ENCODE data around the gene AFAP1L1. TPM values are rescaled to one million over a fixed set of nuclear protein-coding genes. Genes with fewer than 3 reads are reported as not detected.
A peak's percentile ranks its signal among the peaks of the same experiment; 100 is the strongest.

AFAP1L1 gene
- total and polyA plus RNA-seq, 7 experiments from 2014 or later, result 0.08 to 1.1 (median 0.49) TPM; not detected in 2

DNA sequence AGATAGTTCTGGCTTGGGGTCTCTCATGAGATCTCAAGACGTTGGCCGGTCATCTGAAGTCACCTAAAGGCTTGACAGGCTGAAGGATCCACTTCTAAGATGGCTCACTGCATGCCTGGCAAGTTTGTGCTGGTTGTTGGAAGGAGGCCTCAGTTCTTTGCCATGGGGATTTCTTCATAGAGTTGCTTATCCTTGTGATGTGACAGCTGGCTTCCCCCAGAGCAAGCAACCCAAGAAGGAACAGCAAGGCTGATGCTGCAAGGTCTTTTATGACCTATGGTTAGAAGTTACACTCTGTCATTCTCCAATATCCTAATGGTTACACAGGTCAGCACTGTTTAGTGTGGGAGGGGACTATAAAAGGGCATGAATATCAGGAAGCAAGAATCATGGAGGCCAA, 53.0 kb downstream of the AFAP1L1 start:
- no peak overlapping the region for H3K4me3 ChIP-seq (ENCODE audit: low read length)
- no peaks in the 10 kb centered on the region for H3K9me3 ChIP-seq (ENCODE audit: control insufficient read depth in 2 of 3, low read length in 3 of 3)
- no peak overlapping the region for H3K27ac Mint-ChIP-seq
- no peaks in the 10 kb centered on the region for H3K27me3 ChIP-seq (ENCODE audit: control insufficient read depth in 2 of 2, insufficient read depth in 2 of 2, low read length in 2 of 2)
- no peaks in the 10 kb centered on the region for H3K27me3 Mint-ChIP-seq
- DNase-seq, result no peak
- H3K4me3 Mint-ChIP-seq, result no peak overlapping the region
- ChIA-PET POLR2A (interaction anchor here (0.6 to 2.0 kb wide), 3 partner anchors 18 to 227 kb away, joined by 3 to 6 read pairs (median 4); partner anchors contain the start of gene CSNK1A1), CTCF (interaction anchor here (2.7 to 3.5 kb wide), 2 partner anchors 10 to 44 kb away, joined by 13 to 18 read pairs; no protein-coding TSS in a partner anchor)
- H3K9me3 Mint-ChIP-seq, result peaks cover 0 to 7% (median 0%) of the 10 kb centered on the region in 11 donors
- peaks cover 0 to 23% (median 7%) of the 10 kb centered on the region in 5 donors for H3K36me3 Mint-ChIP-seq
- no peak overlapping the region for H3K27ac ChIP-seq (ENCODE audit: low read depth, low read length)
- no peak for ATAC-seq
- no peaks in the 10 kb centered on the region for H3K4me1 ChIP-seq (ENCODE audit: control insufficient read depth in 2 of 2, insufficient read depth in 2 of 2, low read length in 2 of 2)
- H3K36me3 ChIP-seq (ENCODE audit: control insufficient read depth in 2 of 3, insufficient read depth in 3 of 3, low read length in 3 of 3), result no peaks in the 10 kb centered on the region
- intact Hi-C loops (cut with micrococcal nuclease), result no loop called here
- H3K4me1 Mint-ChIP-seq, result peaks cover 0 to 4% (median 0%) of the 10 kb centered on the region in 7 donors

DNA sequence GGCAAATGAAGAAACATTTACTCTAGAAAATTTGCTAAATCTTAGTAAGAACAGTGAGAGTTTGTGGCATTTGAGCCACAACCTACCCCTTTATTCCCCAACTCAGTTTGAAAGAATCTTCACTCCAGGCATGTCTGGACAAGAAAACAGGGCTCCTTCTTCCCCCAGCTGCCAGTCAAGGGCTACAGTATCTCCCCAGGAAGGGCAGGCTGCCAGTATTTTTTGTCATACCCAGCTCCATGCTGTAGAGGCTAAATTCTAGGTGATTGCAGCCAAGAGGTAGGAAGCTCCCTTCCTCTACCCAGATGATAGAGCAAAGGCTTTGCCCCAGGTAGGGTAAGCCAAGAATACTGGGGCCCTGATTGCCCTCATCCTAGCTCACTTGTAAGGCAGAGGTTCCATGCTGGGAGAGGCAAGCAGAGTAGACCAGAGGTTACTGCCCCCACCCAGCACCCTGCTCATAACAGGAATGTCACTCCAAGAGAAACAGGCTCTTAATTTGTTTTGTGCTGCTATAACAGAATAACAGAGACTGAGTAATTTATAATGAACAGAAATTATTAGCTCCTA, 53.6 kb downstream of the AFAP1L1 start:
- Mint-ChIP-seq H3K27me3 (no peaks in the 10 kb centered on the region), H3K9me3 (peaks cover 0 to 7% (median 0%) of the 10 kb centered on the region in 11 donors), H3K4me1 (peaks cover 0 to 4% (median 0%) of the 10 kb centered on the region in 7 donors), H3K36me3 (peaks cover 0 to 20% (median 7%) of the 10 kb centered on the region in 5 donors), H3K27ac (no peak overlapping the region), H3K4me3 (no peak overlapping the region)
- no peak for ATAC-seq
- ChIA-PET POLR2A (interaction anchor here (0.6 to 1.1 kb wide), 2 partner anchors 18 to 43 kb away, joined by 3 read pairs; no protein-coding TSS in a partner anchor), CTCF (interaction anchor here (1.5 to 3.5 kb wide), 3 partner anchors 10 to 47 kb away, joined by 6 to 18 read pairs (median 13); no protein-coding TSS in a partner anchor)
- DNase-seq, result no peak
- Histone ChIP-seq H3K27me3 (ENCODE audit: control insufficient read depth in 2 of 2, insufficient read depth in 2 of 2, low read length in 2 of 2) (no peaks in the 10 kb centered on the region), H3K4me3 (ENCODE audit: low read length) (no peak overlapping the region), H3K36me3 (ENCODE audit: control insufficient read depth in 2 of 3, insufficient read depth in 3 of 3, low read length in 3 of 3) (no peaks in the 10 kb centered on the region), H3K9me3 (ENCODE audit: control insufficient read depth in 2 of 3, low read length in 3 of 3) (no peaks in the 10 kb centered on the region), H3K27ac (ENCODE audit: low read depth, low read length) (no peak overlapping the region), H3K4me1 (ENCODE audit: control insufficient read depth in 2 of 2, insufficient read depth in 2 of 2, low read length in 2 of 2) (no peaks in the 10 kb centered on the region)
- intact Hi-C loops (cut with micrococcal nuclease), result no loop called here

DNA sequence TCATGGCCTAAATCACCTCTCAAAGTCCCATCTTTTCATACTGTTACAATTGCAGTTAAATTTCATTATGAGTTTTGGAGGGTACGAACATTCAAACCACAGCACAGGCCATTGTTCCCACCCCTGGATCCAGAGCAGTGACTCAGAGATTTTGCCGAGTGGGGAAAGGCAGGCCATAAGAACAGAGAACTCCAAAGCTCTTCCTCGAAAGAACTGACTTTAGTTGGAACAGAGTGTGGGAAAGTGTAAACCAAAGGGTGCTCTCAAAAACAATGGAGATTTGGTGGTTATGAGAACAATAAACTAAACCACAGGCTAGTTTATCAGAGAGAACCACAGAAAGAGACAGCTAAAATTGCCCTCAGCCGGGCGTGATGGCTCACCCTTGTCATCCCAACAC, 54.2 kb downstream of the AFAP1L1 start:
- ChIA-PET POLR2A (interaction anchor here (1.1 to 2.0 kb wide), 2 partner anchors 20 to 42 kb away, joined by 3 to 6 read pairs; no protein-coding TSS in a partner anchor), CTCF (interaction anchor here (1.5 to 3.5 kb wide), 3 partner anchors 11 to 46 kb away, joined by 6 to 18 read pairs (median 13); no protein-coding TSS in a partner anchor)
- Histone ChIP-seq H3K4me3 (ENCODE audit: low read length) (no peak overlapping the region), H3K4me1 (ENCODE audit: control insufficient read depth in 2 of 2, insufficient read depth in 2 of 2, low read length in 2 of 2) (no peaks in the 10 kb centered on the region), H3K36me3 (ENCODE audit: control insufficient read depth in 2 of 3, insufficient read depth in 3 of 3, low read length in 3 of 3) (no peaks in the 10 kb centered on the region), H3K9me3 (ENCODE audit: control insufficient read depth in 2 of 3, low read length in 3 of 3) (no peaks in the 10 kb centered on the region), H3K27me3 (ENCODE audit: control insufficient read depth in 2 of 2, insufficient read depth in 2 of 2, low read length in 2 of 2) (no peaks in the 10 kb centered on the region), H3K27ac (ENCODE audit: low read depth, low read length) (no peak overlapping the region)
- Mint-ChIP-seq H3K9me3 (peaks cover 0 to 7% (median 0%) of the 10 kb centered on the region in 11 donors), H3K27ac (no peak overlapping the region), H3K27me3 (no peaks in the 10 kb centered on the region), H3K36me3 (peaks cover 0 to 20% (median 7%) of the 10 kb centered on the region in 5 donors), H3K4me1 (peaks cover 0 to 4% (median 0%) of the 10 kb centered on the region in 7 donors), H3K4me3 (no peak overlapping the region)
- DNase-seq (no peak), ATAC-seq (no peak)
- intact Hi-C loops (cut with micrococcal nuclease), result no loop called here

DNA sequence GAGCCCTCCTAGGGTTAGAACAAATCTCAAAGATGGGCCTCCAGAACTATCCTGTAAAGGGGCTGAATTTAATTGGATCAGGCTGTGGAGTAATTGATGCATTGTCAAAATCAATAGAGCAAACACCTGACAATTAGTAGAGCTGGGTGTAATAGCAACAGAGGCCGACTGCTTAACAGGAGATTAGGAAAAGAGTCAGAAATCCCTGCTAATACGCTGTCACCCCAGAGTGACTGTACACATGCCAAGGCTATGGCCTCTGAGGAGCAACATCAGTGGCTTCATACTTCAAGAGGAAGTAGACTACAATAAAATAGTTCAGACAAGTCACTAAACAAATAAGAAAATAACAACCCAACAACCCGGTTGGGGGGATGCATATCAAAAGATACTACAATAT, 55.0 kb downstream of the AFAP1L1 start:
- ChIA-PET POLR2A (interaction anchor here (0.5 to 2.0 kb wide), 2 partner anchors 20 to 1307 kb away, joined by 4 to 6 read pairs; no protein-coding TSS in a partner anchor), CTCF (interaction anchor here (1.8 kb wide), 1 partner anchor 46 kb away, joined by 5 read pairs; no protein-coding TSS in a partner anchor)
- H3K4me3 ChIP-seq (ENCODE audit: low read length), result no peak overlapping the region

DNA sequence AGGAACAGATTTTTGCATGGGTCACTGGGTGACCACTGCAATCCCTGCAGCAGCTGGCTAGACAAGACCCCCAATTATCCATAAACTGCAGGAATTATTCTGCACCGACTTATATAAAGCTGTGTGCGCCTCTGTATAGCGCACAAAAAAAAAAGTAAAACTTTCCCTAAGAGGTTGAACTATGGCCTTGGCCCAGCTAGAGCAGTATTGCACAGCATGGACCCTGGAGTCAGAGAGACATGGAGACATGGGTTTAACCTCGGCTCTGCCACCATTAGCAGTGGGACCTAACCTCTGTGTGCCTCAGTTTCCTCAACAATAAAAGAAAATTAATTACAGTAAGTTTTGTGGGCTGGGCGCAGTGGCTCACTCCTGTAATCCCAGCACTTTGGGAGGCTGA, 56.5 kb downstream of the AFAP1L1 start:
- Mint-ChIP-seq H3K27ac (no peak overlapping the region), H3K4me3 (no peak overlapping the region), H3K27me3 (no peaks in the 10 kb centered on the region), H3K4me1 (peaks cover 0 to 2% (median 0%) of the 10 kb centered on the region in 7 donors), H3K9me3 (peaks cover 0 to 7% (median 0%) of the 10 kb centered on the region in 11 donors), H3K36me3 (peaks cover 0 to 23% (median 7%) of the 10 kb centered on the region in 5 donors)
- no peak for ATAC-seq
- intact Hi-C loops (cut with micrococcal nuclease), result no loop called here
- H3K4me1 ChIP-seq (ENCODE audit: control insufficient read depth in 2 of 2, insufficient read depth in 2 of 2, low read length in 2 of 2), result no peaks in the 10 kb centered on the region
- no peak for DNase-seq
- no peaks in the 10 kb centered on the region for H3K27me3 ChIP-seq (ENCODE audit: control insufficient read depth in 2 of 2, insufficient read depth in 2 of 2, low read length in 2 of 2)
- CTCF ChIA-PET, result interaction anchor here (0.7 to 1.8 kb wide), 4 partner anchors 17 to 107 kb away, joined by 3 to 5 read pairs (median 4); partner anchors contain the start of gene GRPEL2
- no peaks in the 10 kb centered on the region for H3K36me3 ChIP-seq (ENCODE audit: control insufficient read depth in 2 of 3, insufficient read depth in 3 of 3, low read length in 3 of 3)
- no peak overlapping the region for H3K4me3 ChIP-seq (ENCODE audit: low read length)
- H3K27ac ChIP-seq (ENCODE audit: low read depth, low read length), result no peak overlapping the region
- no peaks in the 10 kb centered on the region for H3K9me3 ChIP-seq (ENCODE audit: control insufficient read depth in 2 of 3, low read length in 3 of 3)
- POLR2A ChIA-PET, result interaction anchor here (0.7 to 2.0 kb wide), 3 partner anchors 9 to 25 kb away, joined by 3 to 6 read pairs (median 4); no protein-coding TSS in a partner anchor

More for the DNA sequence above, 55.0 kb downstream of the AFAP1L1 start:
- Histone ChIP-seq H3K9me3 (ENCODE audit: control insufficient read depth in 2 of 3, low read length in 3 of 3) (no peaks in the 10 kb centered on the region), H3K27ac (ENCODE audit: low read depth, low read length) (no peak overlapping the region), H3K36me3 (ENCODE audit: control insufficient read depth in 2 of 3, insufficient read depth in 3 of 3, low read length in 3 of 3) (no peaks in the 10 kb centered on the region), H3K4me1 (ENCODE audit: control insufficient read depth in 2 of 2, insufficient read depth in 2 of 2, low read length in 2 of 2) (no peaks in the 10 kb centered on the region), H3K27me3 (ENCODE audit: control insufficient read depth in 2 of 2, insufficient read depth in 2 of 2, low read length in 2 of 2) (no peaks in the 10 kb centered on the region)
- DNase-seq, result no peak
- intact Hi-C loops (cut with micrococcal nuclease), result no loop called here
- H3K4me1 Mint-ChIP-seq, result peaks cover 0 to 2% (median 0%) of the 10 kb centered on the region in 7 donors
- ATAC-seq, result no peak
- H3K36me3 Mint-ChIP-seq, result peaks cover 0 to 20% (median 7%) of the 10 kb centered on the region in 5 donors
- peaks cover 0 to 7% (median 0%) of the 10 kb centered on the region in 11 donors for H3K9me3 Mint-ChIP-seq
- no peak overlapping the region for H3K4me3 Mint-ChIP-seq
- H3K27ac Mint-ChIP-seq, result peak overlapping the region in 2 of 9 donors; percentile 34 to 57
- no peaks in the 10 kb centered on the region for H3K27me3 Mint-ChIP-seq

DNA sequence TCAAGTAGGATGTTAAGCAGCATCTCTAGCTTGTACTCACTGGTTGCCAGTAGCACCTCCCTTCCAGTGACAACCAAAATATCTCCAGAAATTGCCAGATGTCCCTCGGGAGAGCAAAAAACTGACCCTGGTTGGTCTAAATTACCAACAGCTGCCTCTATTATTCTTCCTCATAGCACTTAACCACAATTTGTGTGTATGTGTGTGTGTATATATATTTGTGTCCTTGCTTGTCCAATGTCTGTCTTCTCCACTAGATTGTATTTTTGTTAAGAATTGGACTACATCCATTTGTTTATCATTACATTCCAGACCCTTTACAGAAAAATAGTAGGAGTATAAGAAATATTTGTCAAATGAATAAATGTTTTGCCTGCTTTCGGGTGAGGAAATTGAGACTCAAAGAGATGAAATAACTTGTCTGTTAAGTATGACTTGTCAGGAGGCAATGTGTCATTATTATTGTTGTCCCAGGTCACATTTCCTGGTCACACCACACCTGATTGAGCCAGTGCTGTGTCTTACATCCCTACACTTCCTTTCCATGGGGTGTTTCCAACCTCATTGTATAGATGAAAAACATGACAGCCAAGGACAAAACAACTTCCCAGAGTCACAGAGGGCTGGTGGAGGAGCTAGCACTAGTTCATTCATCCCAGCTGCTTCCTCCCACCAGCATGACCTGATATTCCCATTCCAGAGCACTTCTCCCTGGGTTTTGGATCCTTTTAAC, 62.2 kb downstream of the AFAP1L1 start:
- POLR2A ChIA-PET, result interaction anchor here (1.2 kb wide), 1 partner anchor 11 kb away, joined by 4 read pairs; the partner anchor contains the start of gene GRPEL2

More for the DNA sequence above, 62.2 kb downstream of the AFAP1L1 start:
- Mint-ChIP-seq H3K4me3 (no peak overlapping the region), H3K27me3 (peaks cover 0 to 24% (median 4%) of the 10 kb centered on the region in 5 donors), H3K4me1 (peaks cover 0 to 5% (median 0%) of the 10 kb centered on the region in 7 donors), H3K9me3 (no peaks in the 10 kb centered on the region), H3K36me3 (peaks cover 0 to 20% (median 9%) of the 10 kb centered on the region in 5 donors), H3K27ac (no peak overlapping the region)
- H3K4me1 ChIP-seq (ENCODE audit: control insufficient read depth in 2 of 2, insufficient read depth in 2 of 2, low read length in 2 of 2), result no peaks in the 10 kb centered on the region
- CTCF ChIA-PET, result interaction anchor here (1.1 to 1.5 kb wide), 2 partner anchors 11 to 34 kb away, joined by 4 to 5 read pairs; no protein-coding TSS in a partner anchor
- H3K36me3 ChIP-seq (ENCODE audit: control insufficient read depth in 2 of 3, insufficient read depth in 3 of 3, low read length in 3 of 3), result no peaks in the 10 kb centered on the region
- intact Hi-C loops (cut with micrococcal nuclease), result no loop called here
- no peaks in the 10 kb centered on the region for H3K9me3 ChIP-seq (ENCODE audit: control insufficient read depth in 2 of 3, low read length in 3 of 3)
- H3K4me3 ChIP-seq (ENCODE audit: low read length), result no peak overlapping the region
- H3K27me3 ChIP-seq (ENCODE audit: control insufficient read depth in 2 of 2, insufficient read depth in 2 of 2, low read length in 2 of 2), result no peaks in the 10 kb centered on the region
- DNase-seq, result no peak
- no peak overlapping the region for H3K27ac ChIP-seq (ENCODE audit: low read depth, low read length)
- no peak for ATAC-seq

All from naive thymus-derived CD4-positive, alpha-beta T cell (primary cell).